ENCODE data around the gene SHISA2.

SHISA2 gene

DNA sequence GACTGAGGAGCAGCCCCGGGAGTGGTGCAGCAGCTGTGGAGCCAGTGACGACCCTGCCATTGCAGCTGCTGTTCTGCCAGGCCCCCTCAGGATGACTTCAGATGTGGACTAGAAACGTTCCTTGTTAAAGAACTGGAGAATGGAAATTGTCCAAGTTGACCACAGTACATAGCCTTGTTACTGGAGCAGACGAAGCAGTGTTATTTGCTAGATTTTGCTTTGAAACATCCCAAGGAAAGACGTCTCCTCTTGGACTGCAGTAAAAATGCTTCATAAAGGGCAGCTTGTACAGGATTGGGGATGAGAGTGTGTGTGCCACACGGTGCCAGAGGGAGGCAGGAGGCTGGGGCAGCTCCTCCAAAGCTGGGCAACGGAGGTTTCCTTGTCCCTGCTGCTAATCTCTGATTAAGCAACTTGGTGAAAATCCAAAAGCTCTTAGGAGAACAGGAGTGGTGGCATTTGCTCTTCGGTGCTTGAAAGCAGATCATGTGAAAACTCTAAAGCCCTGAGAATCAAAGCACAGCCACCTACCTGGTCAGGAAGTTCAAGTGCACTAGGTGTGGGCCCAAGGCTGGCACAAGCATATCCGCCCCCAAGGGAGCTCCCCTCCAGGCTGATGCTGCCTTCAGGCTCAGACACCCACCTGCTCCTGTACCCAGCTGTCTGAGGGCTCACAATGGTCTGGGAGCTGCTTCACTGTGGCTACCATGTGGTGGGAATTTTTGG lies 34.5 kb downstream of the SHISA2 start:
- DNase-seq: no peak

DNA sequence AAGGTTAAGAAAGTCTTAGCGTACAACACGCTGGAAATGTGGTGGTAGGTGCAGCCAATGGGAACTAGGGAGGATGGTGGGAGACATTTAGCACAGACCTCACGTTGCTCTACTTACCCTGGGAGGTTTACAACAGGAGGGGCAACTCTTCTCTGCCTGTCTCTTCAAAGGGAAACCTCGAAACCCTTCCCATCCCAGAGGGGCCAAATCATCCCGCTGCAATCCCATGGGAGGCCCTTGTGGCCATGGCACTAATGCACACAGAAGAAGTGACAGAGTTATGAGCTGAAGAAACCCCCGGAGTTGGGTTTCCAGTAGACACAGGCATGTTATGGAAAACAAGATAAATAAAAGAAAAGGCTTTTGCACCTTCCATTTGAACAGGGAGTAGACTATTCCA lies 35.6 kb downstream of the SHISA2 start:
- DNase-seq: no peak

DNA sequence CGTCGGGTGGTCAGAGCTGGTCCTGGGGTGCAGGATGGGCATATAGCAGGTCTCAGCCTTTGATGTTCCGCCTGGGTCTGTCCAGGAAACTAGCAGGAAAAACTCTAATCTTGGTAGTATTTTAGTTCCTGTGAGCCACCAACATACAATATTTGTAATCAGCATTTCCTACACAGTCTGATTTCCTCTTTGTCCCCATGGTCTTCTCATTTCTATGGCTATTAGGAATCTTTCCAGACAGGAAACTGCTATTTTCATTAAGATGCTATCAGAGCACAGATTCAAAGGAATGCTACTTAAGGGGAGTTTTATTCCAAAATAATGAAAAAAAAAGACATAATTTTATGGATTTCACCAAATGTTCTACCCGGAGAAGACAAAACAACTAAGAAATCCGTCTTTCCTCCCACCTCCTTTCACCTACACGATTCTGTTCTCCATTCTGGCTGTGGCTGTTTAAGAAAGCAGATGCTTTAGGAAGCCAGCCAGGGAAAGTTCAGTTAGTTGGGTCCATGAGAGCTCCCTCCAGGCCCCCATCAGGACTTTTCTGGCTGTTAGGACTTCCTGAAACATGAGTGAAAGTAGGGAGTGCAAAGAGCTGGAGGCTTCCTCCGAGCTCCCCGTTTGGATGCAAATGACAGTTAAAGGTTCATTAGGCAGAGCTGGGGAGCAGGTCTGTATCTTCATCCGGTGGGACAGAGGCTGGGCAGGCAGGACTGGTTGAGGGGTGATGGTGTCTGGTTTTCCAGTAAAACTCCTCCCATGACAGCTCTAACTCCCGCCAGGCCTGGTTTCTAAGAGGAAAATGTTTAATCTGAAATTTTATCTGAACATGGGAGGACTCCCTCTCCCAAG lies 36.3 kb downstream of the SHISA2 start:
- DNase-seq: no peak

DNA sequence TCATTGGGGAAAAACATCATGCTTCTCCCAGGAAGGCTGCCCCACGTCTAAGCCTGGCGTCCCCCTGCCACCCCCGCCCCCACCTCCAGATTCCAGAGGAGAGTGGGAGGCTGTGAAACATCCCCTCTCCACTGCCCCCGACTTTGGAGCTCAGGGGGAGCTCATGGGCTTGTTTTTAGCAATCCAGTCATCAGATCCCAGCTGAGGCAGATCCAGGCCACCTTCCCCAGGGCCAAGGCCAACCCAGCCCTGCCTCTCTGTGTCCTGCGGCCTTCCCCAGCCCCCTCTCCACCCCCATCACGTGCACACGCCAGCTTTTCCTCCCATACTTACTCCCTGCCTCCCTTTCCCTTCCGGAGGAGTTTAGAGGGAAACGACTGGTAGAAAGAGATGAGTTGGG lies 38.8 kb downstream of the SHISA2 start:
- DNase-seq: no peak

DNA sequence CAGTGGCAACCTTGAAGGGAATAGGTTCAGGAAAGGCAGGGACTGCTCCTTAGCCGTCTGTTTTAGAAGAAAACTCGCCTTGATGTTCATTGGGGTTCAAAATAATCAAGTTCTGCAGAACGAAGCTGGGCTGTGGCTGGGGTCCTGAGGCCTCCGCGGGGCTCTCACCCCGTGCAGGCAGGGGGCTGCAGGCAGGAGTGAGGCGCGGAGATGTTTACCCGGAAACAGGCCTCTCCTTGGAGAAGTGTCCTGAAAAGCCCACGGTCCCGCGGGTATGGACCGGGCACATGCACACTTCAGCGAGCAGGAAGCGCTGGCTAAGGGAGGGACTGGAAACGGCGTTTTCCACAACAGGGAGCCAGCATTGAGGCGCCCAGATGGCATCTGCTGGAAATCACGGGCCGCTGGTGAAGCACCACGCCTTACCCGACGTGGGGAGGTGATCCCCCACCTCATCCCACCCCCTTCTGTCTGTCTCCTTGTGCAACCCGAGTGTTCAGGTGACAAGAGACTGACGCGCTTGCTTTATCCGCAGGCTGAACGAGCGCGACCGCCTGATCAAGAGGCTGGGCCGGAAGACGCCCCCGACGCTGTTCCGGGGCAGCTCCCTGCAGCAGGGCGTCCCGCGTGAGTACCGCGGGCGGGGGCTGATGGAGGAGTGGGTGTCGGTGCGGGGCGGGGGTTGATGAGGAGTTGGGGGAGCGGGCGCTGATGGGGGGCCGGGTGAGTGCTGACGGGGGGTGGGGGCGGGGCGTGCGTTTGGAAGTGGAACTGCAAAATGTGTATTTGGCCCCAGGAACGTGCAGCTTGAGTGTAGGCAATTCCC lies 39.6 kb downstream of the SHISA2 start:
- DNase-seq: no peak

DNA sequence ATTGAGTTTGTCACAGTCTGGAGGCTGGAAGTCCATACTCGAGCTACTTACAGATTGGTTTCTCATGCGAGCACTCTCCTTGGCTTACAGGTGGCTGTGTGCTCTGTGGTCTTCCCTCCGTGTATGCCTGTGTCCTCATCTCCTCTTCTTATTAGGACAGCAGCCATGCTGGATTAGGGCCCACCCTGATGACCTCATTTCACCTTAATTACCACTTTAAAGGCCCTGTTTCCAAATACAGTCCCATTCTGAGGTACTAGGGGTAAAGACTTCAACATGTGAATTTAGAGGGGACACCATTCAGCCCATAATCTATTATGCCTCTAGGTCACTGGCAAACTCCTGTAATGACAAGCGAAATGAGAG lies 40.6 kb downstream of the SHISA2 start:
- DNase-seq: no peak

DNA sequence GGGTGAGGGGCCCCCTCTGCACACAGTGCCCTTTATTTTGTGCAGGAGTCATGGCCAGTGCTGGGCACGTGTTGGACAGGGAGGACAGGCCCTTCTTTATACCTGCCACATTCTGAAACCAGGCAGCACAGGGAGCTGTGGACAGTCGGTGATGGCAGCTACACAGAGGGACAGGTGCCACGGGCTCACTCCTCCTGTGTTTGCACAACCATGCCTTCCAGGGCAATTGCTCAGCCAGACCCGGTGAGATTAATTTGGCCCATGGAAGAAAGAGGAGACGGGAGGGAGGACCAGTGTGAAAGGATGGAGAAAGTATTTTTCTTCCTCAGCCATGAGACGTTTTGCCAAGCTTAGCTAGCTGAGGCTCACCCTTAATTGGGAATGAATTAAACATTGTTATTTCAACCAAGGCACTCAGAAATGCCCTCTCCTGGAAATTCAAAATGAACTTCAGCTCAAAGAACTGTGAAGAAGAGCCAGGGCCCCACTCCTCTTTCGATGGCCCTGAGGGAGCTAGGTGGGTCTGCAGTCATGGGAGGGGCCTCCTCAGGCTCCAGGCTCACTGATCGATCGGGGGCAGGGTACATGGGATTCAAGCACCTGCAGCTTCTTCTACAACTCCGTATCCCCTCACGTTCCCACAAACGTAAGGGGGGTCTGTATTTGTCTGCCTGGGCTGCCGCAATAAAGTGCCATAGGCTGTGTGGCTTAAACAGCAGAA lies 41.2 kb downstream of the SHISA2 start:
- DNase-seq: no peak

DNA sequence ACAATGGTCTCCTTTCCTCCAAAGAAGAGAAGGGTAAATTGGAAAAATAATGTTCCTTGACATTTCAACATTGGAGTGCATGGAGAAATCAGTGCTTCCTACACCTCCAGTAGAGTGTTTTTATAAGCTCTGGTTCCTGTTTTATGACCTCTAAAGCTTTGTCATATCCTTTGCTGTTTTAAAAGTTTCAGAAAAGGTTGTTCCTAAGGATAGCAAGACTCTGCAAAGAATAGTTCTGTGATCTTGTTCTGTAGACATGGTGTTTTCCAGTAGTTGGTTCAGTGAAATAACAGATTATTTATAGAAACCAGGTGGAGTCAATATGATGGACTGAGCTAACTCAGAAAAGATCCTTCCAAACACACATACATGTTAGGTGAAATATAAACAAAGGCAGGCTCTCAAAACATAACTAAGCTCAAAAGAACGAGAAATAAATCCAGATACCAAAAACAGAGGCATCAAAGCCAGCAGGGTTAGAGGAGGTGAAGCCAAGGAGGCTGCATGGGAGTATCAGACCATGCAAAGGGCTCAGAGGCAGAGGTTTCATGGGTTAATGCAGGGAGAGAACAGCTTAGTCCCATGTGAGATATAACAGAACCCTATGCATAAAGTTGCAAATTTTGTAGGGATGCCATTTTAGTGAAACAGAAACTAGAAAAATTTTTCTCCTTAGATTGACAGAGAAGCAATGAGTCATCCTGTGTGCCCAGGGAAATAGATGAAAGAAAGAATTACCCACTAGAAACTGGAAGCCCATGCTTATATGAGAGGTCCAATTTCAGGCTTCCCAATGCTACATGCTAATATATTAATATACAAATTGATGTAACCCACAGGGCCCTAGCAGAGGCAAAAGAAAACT lies 44.3 kb downstream of the SHISA2 start:
- DNase-seq: no peak
